SU-DHL-6 (cell line): Measurements from ENCODE around the gene CLDN25.

ENCODE experiments used
- CTCF ChIP-seq: fragments of 200-600 bp; sonication (generic); IDR thresholded peaks from one replicate; pipeline ENCODE4 v1.5.1; 2017; ENCODE audit warnings: antibody characterized with exemption, mild to moderate bottlenecking, low read length, moderate library complexity; ENCODE audit not compliant: insufficient read depth, poor library complexity, severe bottlenecking
- EZH2phosphoT487 ChIP-seq: fragments of 200-600 bp; sonication (generic), shearing (Covaris generic); conservative IDR thresholded peaks from 2 replicates; pipeline ENCODE4 v1.6.1; 2018; ENCODE audit warnings: mild to moderate bottlenecking, antibody characterized with exemption, low read length, moderate library complexity, mixed read lengths

- TF ChIP-seq CTCF (peak; percentile 59), EZH2phosphoT487 (no peak)
Observed at GRCh38 chr11:113806406-113806805, 26.8 kb downstream of the CLDN25 start.
